Osteocyte (in vitro differentiated cells): ENCODE measurements around the gene PRPH. TPM values are rescaled to one million over a fixed set of nuclear protein-coding genes. Genes with fewer than 3 reads are reported as not detected.
A peak's percentile ranks its signal among the peaks of the same experiment; 100 is the strongest.

Source experiments
- DNase-seq: peaks from one replicate; pipeline ENCODE4 v3.0.0; 2021; ENCODE audit warnings: mixed read lengths; ENCODE audit not compliant: unreplicated experiment; ENCODE audit errors: extremely low spot score
- H3K27ac Mint-ChIP-seq: one replicate; pipeline ENCODE4 v1.8.0; 2021; ENCODE audit warnings: mild to moderate bottlenecking, mixed read lengths; ENCODE audit not compliant: unreplicated experiment
- H3K27me3 Mint-ChIP-seq: one replicate; pipeline ENCODE4 v1.8.0; 2021; ENCODE audit warnings: mixed read lengths; ENCODE audit not compliant: unreplicated experiment
- H3K36me3 Mint-ChIP-seq: one replicate; pipeline ENCODE4 v1.8.0; 2021; ENCODE audit warnings: mixed read lengths; ENCODE audit not compliant: unreplicated experiment
- H3K4me1 Mint-ChIP-seq: one replicate; pipeline ENCODE4 v1.8.0; 2021; ENCODE audit warnings: mixed read lengths; ENCODE audit not compliant: unreplicated experiment
- H3K4me3 Mint-ChIP-seq: one replicate; pipeline ENCODE4 v1.8.0; 2021; ENCODE audit warnings: mild to moderate bottlenecking, moderate library complexity, mixed read lengths; ENCODE audit not compliant: unreplicated experiment
- H3K9me3 Mint-ChIP-seq: one replicate; pipeline ENCODE4 v1.8.0; 2021; ENCODE audit warnings: mixed read lengths; ENCODE audit not compliant: unreplicated experiment
- CTCF ChIP-seq: fragments of 200-600 bp; sonication (generic); IDR thresholded peaks from 2 replicates; pipeline ENCODE4 v1.5.0; 2021; ENCODE audit warnings: antibody characterized with exemption, mild to moderate bottlenecking, moderate library complexity
- total RNA-seq: library from RNA; stranded (reverse); gene quantifications from 2 replicates; pipeline ENCODE4 v1.2.1, GENCODE V29; 2021

Gene PRPH
- total RNA-seq, 1 donor from 2014 or later: not detected

- TF ChIP-seq CTCF: no peak
- Mint-ChIP-seq H3K27me3 (peaks cover 33% of the 10 kb centered on the region), H3K4me3 (peak overlapping the region; percentile 40), H3K27ac (no peak overlapping the region), H3K36me3 (no peaks in the 10 kb centered on the region), H3K4me1 (peaks cover 48% of the 10 kb centered on the region), H3K9me3 (no peaks in the 10 kb centered on the region)
- no peak for DNase-seq
These were observed 49.6 kb downstream of the PRPH start for GRCh38 chr12:49344486-49345050.

- no peak for TF ChIP-seq CTCF
- Mint-ChIP-seq H3K27ac (no peak overlapping the region), H3K27me3 (peaks cover 33% of the 10 kb centered on the region), H3K4me1 (peaks cover 42% of the 10 kb centered on the region), H3K4me3 (peak overlapping the region; percentile 66), H3K9me3 (no peaks in the 10 kb centered on the region), H3K36me3 (no peaks in the 10 kb centered on the region)
- no peak for DNase-seq
These were observed 50.3 kb downstream of the PRPH start for GRCh38 chr12:49345051-49345824.

GRCh38 chr12:49345825-49346658, 51.1 kb downstream of the PRPH start:
- H3K4me1 Mint-ChIP-seq: peaks cover 40% of the 10 kb centered on the region
- H3K36me3 Mint-ChIP-seq: no peaks in the 10 kb centered on the region
- H3K27me3 Mint-ChIP-seq: peaks cover 30% of the 10 kb centered on the region
- H3K27ac Mint-ChIP-seq: no peak overlapping the region
- no peak for TF ChIP-seq CTCF
- no peaks in the 10 kb centered on the region for H3K9me3 Mint-ChIP-seq
- DNase-seq: no peak
- H3K4me3 Mint-ChIP-seq: peak overlapping the region; percentile 66

- Mint-ChIP-seq H3K27ac (no peak within 1 kb of the TSS), H3K36me3 (no peaks in the 10 kb centered on the region)
These were observed 51.8 kb downstream of the PRPH start, which contains the start of gene DNAJC22 for GRCh38 chr12:49346659-49347310. DNAJC22 (plus strand) TSS chr12:49346888; CDS start chr12:49348873, 1,985 bp downstream.

More at GRCh38 chr12:49346659-49347310, 51.8 kb downstream of the PRPH start, which contains the start of gene DNAJC22:
- no peak for TF ChIP-seq CTCF
- peaks cover 30% of the 10 kb centered on the region for H3K27me3 Mint-ChIP-seq
- DNase-seq: no peak
- peak within 1 kb of the TSS; percentile 66 for H3K4me3 Mint-ChIP-seq
- H3K4me1 Mint-ChIP-seq: peaks cover 40% of the 10 kb centered on the region
- no peaks in the 10 kb centered on the region for H3K9me3 Mint-ChIP-seq
